GM23338 (cell line): ENCODE data around the gene BEST1. TPM values are rescaled to one million over a fixed set of nuclear protein-coding genes. Genes with fewer than 3 reads are reported as not detected.

Experiments
- ATAC-seq: fragments of 200-7000 bp; cut with Tn5 transposase; 3 replicates; pipeline ENCODE4 v1.9.1; 2020
- DNase-seq: peaks from one replicate; pipeline ENCODE4 v3.0.0-alpha.2; 2015; ENCODE audit warnings: low spot score
- H2AFZ ChIP-seq: fragments of 200-600 bp; sonication (generic); 2 replicates; pipeline ENCODE4 v1.8.0; 2016; ENCODE audit warnings: antibody characterized with exemption, mild to moderate bottlenecking, moderate library complexity
- H3F3A ChIP-seq: fragments of 200-600 bp; sonication (generic); replicated peaks from 2 replicates; pipeline ENCODE4 v1.8.0; 2017; ENCODE audit warnings: antibody characterized with exemption, mixed run types, low read depth
- H3K27ac ChIP-seq: fragments of 200-600 bp; sonication (generic); 2 replicates; pipeline ENCODE4 v1.6.1; 2016; ENCODE audit warnings: low read depth
- H3K27me3 ChIP-seq: fragments of 200-600 bp; sonication (generic); 2 replicates; pipeline ENCODE4 v1.8.0; 2016; ENCODE audit warnings: mild to moderate bottlenecking, mixed run types, moderate library complexity; ENCODE audit not compliant: insufficient read depth
- H3K36me3 ChIP-seq: fragments of 200-600 bp; sonication (generic); 2 replicates; pipeline ENCODE4 v1.8.0; 2016; ENCODE audit warnings: mild to moderate bottlenecking; ENCODE audit not compliant: insufficient read depth
- H3K4me1 ChIP-seq: fragments of 200-600 bp; sonication (generic); 2 replicates; pipeline ENCODE4 v1.8.0; 2016; ENCODE audit warnings: mild to moderate bottlenecking, moderate library complexity; ENCODE audit not compliant: insufficient read depth
- H3K4me2 ChIP-seq: fragments of 200-600 bp; sonication (generic); 2 replicates; pipeline ENCODE4 v1.7.1; 2017; ENCODE audit warnings: mixed run types
- H3K4me3 ChIP-seq: fragments of 200-600 bp; sonication (generic); 2 replicates; pipeline ENCODE4 v1.6.1; 2016; ENCODE audit warnings: mixed run types
- H3K79me2 ChIP-seq: fragments of 200-600 bp; sonication (generic); replicated peaks from 2 replicates; pipeline ENCODE4 v1.8.0; 2017; ENCODE audit warnings: mild to moderate bottlenecking; ENCODE audit not compliant: insufficient read depth
- H3K9me2 ChIP-seq: fragments of 200-600 bp; sonication (generic); 2 replicates; pipeline ENCODE4 v1.8.0; 2017; ENCODE audit not compliant: insufficient read depth
- H4K20me1 ChIP-seq: fragments of 200-600 bp; sonication (generic); replicated peaks from 2 replicates; pipeline ENCODE4 v1.8.0; 2017; ENCODE audit warnings: mild to moderate bottlenecking; ENCODE audit not compliant: insufficient read depth
- H3K27ac Mint-ChIP-seq: 2 replicates; pipeline ENCODE4 v1.8.0; 2020; ENCODE audit warnings: inconsistent platforms, mild to moderate bottlenecking, moderate library complexity, mixed read lengths
- H3K27me3 Mint-ChIP-seq: 3 replicates; pipeline ENCODE4 v1.8.0; 2022; ENCODE audit warnings: low read depth, mild to moderate bottlenecking, moderate library complexity, mixed read lengths, inconsistent platforms; ENCODE audit not compliant: insufficient read depth, poor library complexity
- H3K36me3 Mint-ChIP-seq: 3 replicates; pipeline ENCODE4 v1.8.0; 2021; ENCODE audit warnings: low read depth, mild to moderate bottlenecking, inconsistent platforms, moderate library complexity, mixed read lengths
- H3K4me1 Mint-ChIP-seq: 3 replicates; pipeline ENCODE4 v1.8.0; 2020; ENCODE audit warnings: mild to moderate bottlenecking, inconsistent platforms, mixed read lengths
- H3K4me3 Mint-ChIP-seq: 3 replicates; pipeline ENCODE4 v1.8.0; 2021; ENCODE audit warnings: moderate library complexity, mild to moderate bottlenecking, inconsistent platforms, mixed read lengths
- H3K9me3 Mint-ChIP-seq: 3 replicates; pipeline ENCODE4 v1.8.0; 2020; ENCODE audit warnings: moderate library complexity, mild to moderate bottlenecking, inconsistent platforms, mixed read lengths
- CREB1 ChIP-seq: fragments of 250-450 bp; sonication (Bioruptor Pico); IDR thresholded peaks from 2 replicates; pipeline ENCODE4 v1.5.0; 2020; ENCODE audit warnings: low read depth, mild to moderate bottlenecking, moderate library complexity
- EZH2 ChIP-seq: fragments of 200-600 bp; sonication (generic); IDR thresholded peaks from one replicate; pipeline ENCODE4 v1.8.0; 2017; ENCODE audit warnings: antibody characterized with exemption, mild to moderate bottlenecking, low read depth; ENCODE audit not compliant: unreplicated experiment
- EZH2phosphoT487 ChIP-seq: fragments of 200-600 bp; sonication (generic); IDR thresholded peaks from one replicate; pipeline ENCODE4 v1.8.1; 2018; ENCODE audit warnings: antibody characterized with exemption; ENCODE audit not compliant: unreplicated experiment
- JUNB ChIP-seq: IDR thresholded peaks from one replicate; pipeline ENCODE4 v1.6.1; 2016; ENCODE audit warnings: antibody characterized with exemption; ENCODE audit not compliant: unreplicated experiment
- NANOG ChIP-seq: IDR thresholded peaks from 2 replicates; pipeline ENCODE4 v1.6.1; 2016; ENCODE audit warnings: antibody characterized with exemption, borderline replicate concordance
- POLR2AphosphoS5 ChIP-seq: IDR thresholded peaks from 2 replicates; pipeline ENCODE4 v1.6.1; 2016; ENCODE audit warnings: antibody characterized with exemption, low read depth
- STAT1 ChIP-seq: IDR thresholded peaks from one replicate; pipeline ENCODE4 v1.6.1; 2016; ENCODE audit warnings: antibody characterized with exemption; ENCODE audit not compliant: unreplicated experiment
- ZNF114 ChIP-seq: fragments of 250-450 bp; sonication (Bioruptor Pico); IDR thresholded peaks from 2 replicates; pipeline ENCODE4 v1.5.0; 2020; ENCODE audit warnings: mild to moderate bottlenecking, moderate library complexity
- ZNF331 ChIP-seq: fragments of 250-450 bp; sonication (Bioruptor Pico); IDR thresholded peaks from 2 replicates; pipeline ENCODE4 v1.5.0; 2020; ENCODE audit warnings: low read depth, mild to moderate bottlenecking, moderate library complexity
- polyA plus RNA-seq: library from polyadenylated mRNA; unstranded; fragments of >200 nt; fragmentation: Nextera tagmentation; extraction: Ambion mirVana; gene quantifications from 2 replicates; pipeline ENCODE4 v1.2.1, GENCODE V29; 2016
- total RNA-seq: library from RNA; depleted of rRNA; stranded (reverse); fragments of >200 nt; shearing (Covaris generic); gene quantifications from 2 replicates; pipeline ENCODE4 v1.2.3, GENCODE V29; 2014
- TF ChIP-seq, protein P1 (sequence below), 2 experiments: fragments of 200-600 bp in 1 of 2; sonication (generic) in 1 of 2; conservative IDR thresholded peaks; 2 replicates each; pipeline versions ENCODE4 v1.5.1 to v1.6.1; 2016 to 2017; ENCODE audit warnings: antibody characterized with exemption in 2 of 2, low read depth in 2 of 2, mild to moderate bottlenecking in 2 of 2, moderate library complexity in 1 of 2
- TF ChIP-seq, protein P2 (sequence below): fragments of 250-450 bp; sonication (Bioruptor Pico); IDR thresholded peaks from 2 replicates; pipeline ENCODE4 v1.5.0; 2020; ENCODE audit warnings: mild to moderate bottlenecking, moderate library complexity
- TF ChIP-seq, protein P3 (sequence below): IDR thresholded peaks from 2 replicates; pipeline ENCODE4 v1.6.1; 2016; ENCODE audit warnings: antibody characterized with exemption
- TF ChIP-seq, protein P4 (sequence below): IDR thresholded peaks from one replicate; pipeline ENCODE4 v1.6.1; 2018; ENCODE audit warnings: antibody characterized with exemption; ENCODE audit not compliant: unreplicated experiment

The BEST1 gene
- total and polyA plus RNA-seq, 2 experiments from 2014 or later: 0.35 to 0.44 TPM

DNA sequence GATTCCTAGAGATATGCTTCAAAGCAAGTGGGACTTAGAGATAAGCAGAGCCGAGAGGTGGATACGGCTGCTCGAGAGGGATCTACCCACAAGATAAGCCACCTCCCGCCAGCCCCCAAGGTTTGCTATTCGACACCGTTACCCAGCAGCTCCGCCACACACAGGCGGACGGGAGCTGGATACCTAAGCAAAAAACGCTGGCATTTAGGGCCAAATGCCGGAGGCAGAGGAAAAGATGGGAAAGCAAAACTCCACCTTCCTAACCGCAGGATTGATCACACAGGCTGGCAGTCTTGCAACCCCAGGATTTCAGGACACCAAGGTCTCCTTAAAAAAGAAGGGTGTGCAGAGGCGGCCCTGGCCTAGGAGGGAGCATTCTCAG is 16.6 kb downstream of the BEST1 start:
- peaks cover 39% of the 10 kb centered on the region for H3K4me1 Mint-ChIP-seq
- peaks cover 48% of the 10 kb centered on the region for H3K36me3 Mint-ChIP-seq
- Histone ChIP-seq H3K4me3 (peak overlapping the region; percentile 100), H3K36me3 (peaks cover 27% of the 10 kb centered on the region), H2AFZ (no peak overlapping the region), H4K20me1 (peaks cover 32% of the 10 kb centered on the region), H3F3A (peaks cover 34% of the 10 kb centered on the region), H3K27me3 (no peaks in the 10 kb centered on the region), H3K4me2 (peak overlapping the region; percentile 100), H3K27ac (peak overlapping the region; percentile 97), H3K9me2 (0 out of 2 replicates have a peak, but pooled peaks cover 4% of the 10 kb centered on the region), H3K4me1 (peaks cover 37% of the 10 kb centered on the region), H3K79me2 (peaks cover 43% of the 10 kb centered on the region)
- DNase-seq (peak; percentile 30), ATAC-seq (no peak)
- peak overlapping the region; percentile 95 for H3K4me3 Mint-ChIP-seq
- peaks cover 26% of the 10 kb centered on the region for H3K27me3 Mint-ChIP-seq
- peaks cover 2% of the 10 kb centered on the region; the same call in 2 of the 3 replicates for H3K9me3 Mint-ChIP-seq
- TF ChIP-seq, protein P1, sequence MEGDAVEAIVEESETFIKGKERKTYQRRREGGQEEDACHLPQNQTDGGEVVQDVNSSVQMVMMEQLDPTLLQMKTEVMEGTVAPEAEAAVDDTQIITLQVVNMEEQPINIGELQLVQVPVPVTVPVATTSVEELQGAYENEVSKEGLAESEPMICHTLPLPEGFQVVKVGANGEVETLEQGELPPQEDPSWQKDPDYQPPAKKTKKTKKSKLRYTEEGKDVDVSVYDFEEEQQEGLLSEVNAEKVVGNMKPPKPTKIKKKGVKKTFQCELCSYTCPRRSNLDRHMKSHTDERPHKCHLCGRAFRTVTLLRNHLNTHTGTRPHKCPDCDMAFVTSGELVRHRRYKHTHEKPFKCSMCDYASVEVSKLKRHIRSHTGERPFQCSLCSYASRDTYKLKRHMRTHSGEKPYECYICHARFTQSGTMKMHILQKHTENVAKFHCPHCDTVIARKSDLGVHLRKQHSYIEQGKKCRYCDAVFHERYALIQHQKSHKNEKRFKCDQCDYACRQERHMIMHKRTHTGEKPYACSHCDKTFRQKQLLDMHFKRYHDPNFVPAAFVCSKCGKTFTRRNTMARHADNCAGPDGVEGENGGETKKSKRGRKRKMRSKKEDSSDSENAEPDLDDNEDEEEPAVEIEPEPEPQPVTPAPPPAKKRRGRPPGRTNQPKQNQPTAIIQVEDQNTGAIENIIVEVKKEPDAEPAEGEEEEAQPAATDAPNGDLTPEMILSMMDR (conservative IDR thresholded peaks at IDR 0.05; ENCODE audit: low read depth in 2 of 2): no peak
- no peak for TF ChIP-seq STAT1
- no peak for TF ChIP-seq ZNF331 (CRISPR knock-in tag)
- TF ChIP-seq, protein P2, sequence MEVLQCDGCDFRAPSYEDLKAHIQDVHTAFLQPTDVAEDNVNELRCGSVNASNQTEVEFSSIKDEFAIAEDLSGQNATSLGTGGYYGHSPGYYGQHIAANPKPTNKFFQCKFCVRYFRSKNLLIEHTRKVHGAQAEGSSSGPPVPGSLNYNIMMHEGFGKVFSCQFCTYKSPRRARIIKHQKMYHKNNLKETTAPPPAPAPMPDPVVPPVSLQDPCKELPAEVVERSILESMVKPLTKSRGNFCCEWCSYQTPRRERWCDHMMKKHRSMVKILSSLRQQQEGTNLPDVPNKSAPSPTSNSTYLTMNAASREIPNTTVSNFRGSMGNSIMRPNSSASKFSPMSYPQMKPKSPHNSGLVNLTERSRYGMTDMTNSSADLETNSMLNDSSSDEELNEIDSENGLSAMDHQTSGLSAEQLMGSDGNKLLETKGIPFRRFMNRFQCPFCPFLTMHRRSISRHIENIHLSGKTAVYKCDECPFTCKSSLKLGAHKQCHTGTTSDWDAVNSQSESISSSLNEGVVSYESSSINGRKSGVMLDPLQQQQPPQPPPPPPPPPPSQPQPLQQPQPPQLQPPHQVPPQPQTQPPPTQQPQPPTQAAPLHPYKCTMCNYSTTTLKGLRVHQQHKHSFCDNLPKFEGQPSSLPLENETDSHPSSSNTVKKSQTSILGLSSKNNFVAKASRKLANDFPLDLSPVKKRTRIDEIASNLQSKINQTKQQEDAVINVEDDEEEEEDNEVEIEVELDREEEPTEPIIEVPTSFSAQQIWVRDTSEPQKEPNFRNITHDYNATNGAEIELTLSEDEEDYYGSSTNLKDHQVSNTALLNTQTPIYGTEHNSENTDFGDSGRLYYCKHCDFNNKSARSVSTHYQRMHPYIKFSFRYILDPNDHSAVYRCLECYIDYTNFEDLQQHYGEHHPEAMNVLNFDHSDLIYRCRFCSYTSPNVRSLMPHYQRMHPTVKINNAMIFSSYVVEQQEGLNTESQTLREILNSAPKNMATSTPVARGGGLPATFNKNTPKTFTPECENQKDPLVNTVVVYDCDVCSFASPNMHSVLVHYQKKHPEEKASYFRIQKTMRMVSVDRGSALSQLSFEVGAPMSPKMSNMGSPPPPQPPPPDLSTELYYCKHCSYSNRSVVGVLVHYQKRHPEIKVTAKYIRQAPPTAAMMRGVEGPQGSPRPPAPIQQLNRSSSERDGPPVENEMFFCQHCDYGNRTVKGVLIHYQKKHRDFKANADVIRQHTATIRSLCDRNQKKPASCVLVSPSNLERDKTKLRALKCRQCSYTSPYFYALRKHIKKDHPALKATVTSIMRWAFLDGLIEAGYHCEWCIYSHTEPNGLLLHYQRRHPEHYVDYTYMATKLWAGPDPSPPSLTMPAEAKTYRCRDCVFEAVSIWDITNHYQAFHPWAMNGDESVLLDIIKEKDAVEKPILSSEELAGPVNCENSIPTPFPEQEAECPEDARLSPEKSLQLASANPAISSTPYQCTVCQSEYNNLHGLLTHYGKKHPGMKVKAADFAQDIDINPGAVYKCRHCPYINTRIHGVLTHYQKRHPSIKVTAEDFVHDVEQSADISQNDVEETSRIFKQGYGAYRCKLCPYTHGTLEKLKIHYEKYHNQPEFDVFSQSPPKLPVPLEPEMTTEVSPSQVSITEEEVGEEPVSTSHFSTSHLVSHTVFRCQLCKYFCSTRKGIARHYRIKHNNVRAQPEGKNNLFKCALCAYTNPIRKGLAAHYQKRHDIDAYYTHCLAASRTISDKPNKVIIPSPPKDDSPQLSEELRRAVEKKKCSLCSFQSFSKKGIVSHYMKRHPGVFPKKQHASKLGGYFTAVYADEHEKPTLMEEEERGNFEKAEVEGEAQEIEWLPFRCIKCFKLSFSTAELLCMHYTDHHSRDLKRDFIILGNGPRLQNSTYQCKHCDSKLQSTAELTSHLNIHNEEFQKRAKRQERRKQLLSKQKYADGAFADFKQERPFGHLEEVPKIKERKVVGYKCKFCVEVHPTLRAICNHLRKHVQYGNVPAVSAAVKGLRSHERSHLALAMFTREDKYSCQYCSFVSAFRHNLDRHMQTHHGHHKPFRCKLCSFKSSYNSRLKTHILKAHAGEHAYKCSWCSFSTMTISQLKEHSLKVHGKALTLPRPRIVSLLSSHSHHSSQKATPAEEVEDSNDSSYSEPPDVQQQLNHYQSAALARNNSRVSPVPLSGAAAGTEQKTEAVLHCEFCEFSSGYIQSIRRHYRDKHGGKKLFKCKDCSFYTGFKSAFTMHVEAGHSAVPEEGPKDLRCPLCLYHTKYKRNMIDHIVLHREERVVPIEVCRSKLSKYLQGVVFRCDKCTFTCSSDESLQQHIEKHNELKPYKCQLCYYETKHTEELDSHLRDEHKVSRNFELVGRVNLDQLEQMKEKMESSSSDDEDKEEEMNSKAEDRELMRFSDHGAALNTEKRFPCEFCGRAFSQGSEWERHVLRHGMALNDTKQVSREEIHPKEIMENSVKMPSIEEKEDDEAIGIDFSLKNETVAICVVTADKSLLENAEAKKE (CRISPR knock-in tag): no peak
- TF ChIP-seq EZH2: no peak
- TF ChIP-seq ZNF114: no peak
- no peak for TF ChIP-seq NANOG
- TF ChIP-seq POLR2AphosphoS5: no peak
- TF ChIP-seq EZH2phosphoT487: no peak
- TF ChIP-seq, protein P3, sequence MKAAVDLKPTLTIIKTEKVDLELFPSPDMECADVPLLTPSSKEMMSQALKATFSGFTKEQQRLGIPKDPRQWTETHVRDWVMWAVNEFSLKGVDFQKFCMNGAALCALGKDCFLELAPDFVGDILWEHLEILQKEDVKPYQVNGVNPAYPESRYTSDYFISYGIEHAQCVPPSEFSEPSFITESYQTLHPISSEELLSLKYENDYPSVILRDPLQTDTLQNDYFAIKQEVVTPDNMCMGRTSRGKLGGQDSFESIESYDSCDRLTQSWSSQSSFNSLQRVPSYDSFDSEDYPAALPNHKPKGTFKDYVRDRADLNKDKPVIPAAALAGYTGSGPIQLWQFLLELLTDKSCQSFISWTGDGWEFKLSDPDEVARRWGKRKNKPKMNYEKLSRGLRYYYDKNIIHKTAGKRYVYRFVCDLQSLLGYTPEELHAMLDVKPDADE: no peak
- no peak for TF ChIP-seq CREB1
- TF ChIP-seq, protein P4, sequence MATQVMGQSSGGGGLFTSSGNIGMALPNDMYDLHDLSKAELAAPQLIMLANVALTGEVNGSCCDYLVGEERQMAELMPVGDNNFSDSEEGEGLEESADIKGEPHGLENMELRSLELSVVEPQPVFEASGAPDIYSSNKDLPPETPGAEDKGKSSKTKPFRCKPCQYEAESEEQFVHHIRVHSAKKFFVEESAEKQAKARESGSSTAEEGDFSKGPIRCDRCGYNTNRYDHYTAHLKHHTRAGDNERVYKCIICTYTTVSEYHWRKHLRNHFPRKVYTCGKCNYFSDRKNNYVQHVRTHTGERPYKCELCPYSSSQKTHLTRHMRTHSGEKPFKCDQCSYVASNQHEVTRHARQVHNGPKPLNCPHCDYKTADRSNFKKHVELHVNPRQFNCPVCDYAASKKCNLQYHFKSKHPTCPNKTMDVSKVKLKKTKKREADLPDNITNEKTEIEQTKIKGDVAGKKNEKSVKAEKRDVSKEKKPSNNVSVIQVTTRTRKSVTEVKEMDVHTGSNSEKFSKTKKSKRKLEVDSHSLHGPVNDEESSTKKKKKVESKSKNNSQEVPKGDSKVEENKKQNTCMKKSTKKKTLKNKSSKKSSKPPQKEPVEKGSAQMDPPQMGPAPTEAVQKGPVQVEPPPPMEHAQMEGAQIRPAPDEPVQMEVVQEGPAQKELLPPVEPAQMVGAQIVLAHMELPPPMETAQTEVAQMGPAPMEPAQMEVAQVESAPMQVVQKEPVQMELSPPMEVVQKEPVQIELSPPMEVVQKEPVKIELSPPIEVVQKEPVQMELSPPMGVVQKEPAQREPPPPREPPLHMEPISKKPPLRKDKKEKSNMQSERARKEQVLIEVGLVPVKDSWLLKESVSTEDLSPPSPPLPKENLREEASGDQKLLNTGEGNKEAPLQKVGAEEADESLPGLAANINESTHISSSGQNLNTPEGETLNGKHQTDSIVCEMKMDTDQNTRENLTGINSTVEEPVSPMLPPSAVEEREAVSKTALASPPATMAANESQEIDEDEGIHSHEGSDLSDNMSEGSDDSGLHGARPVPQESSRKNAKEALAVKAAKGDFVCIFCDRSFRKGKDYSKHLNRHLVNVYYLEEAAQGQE: no peak
- TF ChIP-seq JUNB: no peak
- H3K27ac Mint-ChIP-seq: peak overlapping the region; percentile 91
